Keratinocyte (primary cell): Measurements from ENCODE around the gene SFRP5. TPM values are rescaled to one million over a fixed set of nuclear protein-coding genes. Genes with fewer than 3 reads are reported as not detected.
A peak's percentile ranks its signal among the peaks of the same experiment; 100 is the strongest.

Source experiments
- DNase-seq: peaks from one replicate; pipeline ENCODE4 v3.0.0-alpha.2; 2011; ENCODE audit warnings: low read depth, missing footprints, low spot score
- FAIRE-seq: peaks from 2 replicates; lab custom pipeline; 2011; peaks lifted over from hg19 to GRCh38; lab: Jason Lieb, UNC
- H2AFZ ChIP-seq: 2 replicates; pipeline ENCODE4 v1.6.0; 2012; ENCODE audit warnings: low read length, control low read depth, inconsistent platforms; ENCODE audit not compliant: control insufficient read depth
- H3K27ac ChIP-seq: 2 replicates; pipeline ENCODE4 v1.5.1; 2011; ENCODE audit warnings: low read length; ENCODE audit not compliant: control insufficient read depth, insufficient read depth
- H3K27me3 ChIP-seq: 3 replicates; pipeline ENCODE4 v1.6.0; 2011; ENCODE audit warnings: low read length; ENCODE audit not compliant: control insufficient read depth, insufficient read depth; ENCODE audit errors: extremely low read depth
- H3K36me3 ChIP-seq, 2 experiments: 2 replicates in 1 of 2; 3 replicates in 1 of 2; pipeline ENCODE4 v1.5.1; 2011; ENCODE audit warnings: low read length in 2 of 2, mild to moderate bottlenecking in 1 of 2; ENCODE audit not compliant: control insufficient read depth in 2 of 2, insufficient read depth in 2 of 2; ENCODE audit errors: extremely low read depth in 1 of 2
- H3K4me1 ChIP-seq: 3 replicates; pipeline ENCODE4 v1.5.1; 2011; ENCODE audit warnings: low read length; ENCODE audit not compliant: control insufficient read depth, insufficient read depth; ENCODE audit errors: extremely low read depth
- H3K4me2 ChIP-seq: 3 replicates; pipeline ENCODE4 v1.6.0; 2011; ENCODE audit warnings: low read depth, low read length; ENCODE audit not compliant: control insufficient read depth, insufficient read depth; ENCODE audit errors: extremely low read depth
- H3K4me3 ChIP-seq, 3 experiments: fragments of 200-600 bp in 1 of 3; sonication (generic) in 1 of 3; 2 replicates in 2 of 3; 3 replicates in 1 of 3; pipeline ENCODE4 v1.5.1; 2011 to 2016; ENCODE audit warnings: low read length in 3 of 3, mild to moderate bottlenecking in 3 of 3, control low read depth in 2 of 3, inconsistent platforms in 1 of 3, low read depth in 1 of 3, mixed read lengths in 1 of 3, mixed run types in 1 of 3, moderate library complexity in 1 of 3; ENCODE audit not compliant: control insufficient read depth in 2 of 3, insufficient read depth in 2 of 3; ENCODE audit errors: extremely low read depth in 1 of 3
- H3K79me2 ChIP-seq: 2 replicates; pipeline ENCODE4 v1.6.0; 2012; ENCODE audit warnings: low read length; ENCODE audit not compliant: control insufficient read depth, insufficient read depth
- H3K9ac ChIP-seq: 3 replicates; pipeline ENCODE4 v1.6.0; 2011; ENCODE audit warnings: low read length; ENCODE audit not compliant: control insufficient read depth, insufficient read depth; ENCODE audit errors: extremely low read depth
- H3K9me1 ChIP-seq: 3 replicates; pipeline ENCODE4 v1.6.0; 2011; ENCODE audit warnings: low read length; ENCODE audit not compliant: control insufficient read depth, insufficient read depth; ENCODE audit errors: extremely low read depth
- H3K9me3 ChIP-seq: 2 replicates; pipeline ENCODE4 v1.5.1; 2012; ENCODE audit warnings: low read depth, low read length; ENCODE audit not compliant: control insufficient read depth
- H4K20me1 ChIP-seq: 3 replicates; pipeline ENCODE4 v1.6.0; 2011; ENCODE audit warnings: low read length; ENCODE audit not compliant: control insufficient read depth, insufficient read depth; ENCODE audit errors: extremely low read depth
- CTCF ChIP-seq, 3 experiments: IDR thresholded peaks in 1 of 3; conservative IDR thresholded peaks in 1 of 3; optimal IDR thresholded peaks in 1 of 3; 2 replicates in 2 of 3; 3 replicates in 1 of 3; pipeline versions ENCODE3 to v1.5.1; 2011; ENCODE audit warnings: low read length in 3 of 3, mild to moderate bottlenecking in 3 of 3, moderate library complexity in 2 of 3, control low read depth in 1 of 3, inconsistent platforms in 1 of 3; ENCODE audit not compliant: insufficient read depth in 2 of 3; ENCODE audit errors: extremely low read depth in 1 of 3
- EZH2 ChIP-seq: IDR thresholded peaks from one replicate; pipeline ENCODE4 v1.6.1; 2012; ENCODE audit warnings: inconsistent platforms, mild to moderate bottlenecking, low read length, moderate library complexity
- dilution Hi-C: fragments of 300-500 bp; cut with MboI; formaldehyde crosslinking; loops from one replicate; pipeline ENCODE4 v1.7.0; 2020; ENCODE audit warnings: low sequenced_read_pairs; ENCODE audit not compliant: extremely low pct_ligation_motif_present
- polyA plus RNA-seq, 5 experiments: library from polyadenylated mRNA; depleted of rRNA in 3 of 5; stranded (reverse) in 3 of 5; stranded (forward) in 1 of 5; unstranded in 1 of 5; fragments of >200 nt; gene quantifications; 1 replicate in 1 of 5; 2 replicates in 3 of 5; 3 replicates in 1 of 5; pipeline versions ENCODE4 v1.2.1 to v1.2.3, GENCODE V29; 2011 to 2012; ENCODE audit warnings: missing spikeins in 2 of 5, low read depth in 1 of 5, low replicate concordance in 1 of 5

SFRP5 gene
- polyA plus RNA-seq, 1 donor (not counting 4 experiments of a cell fraction or from before 2014, with no cell fraction given), result not detected

DNA sequence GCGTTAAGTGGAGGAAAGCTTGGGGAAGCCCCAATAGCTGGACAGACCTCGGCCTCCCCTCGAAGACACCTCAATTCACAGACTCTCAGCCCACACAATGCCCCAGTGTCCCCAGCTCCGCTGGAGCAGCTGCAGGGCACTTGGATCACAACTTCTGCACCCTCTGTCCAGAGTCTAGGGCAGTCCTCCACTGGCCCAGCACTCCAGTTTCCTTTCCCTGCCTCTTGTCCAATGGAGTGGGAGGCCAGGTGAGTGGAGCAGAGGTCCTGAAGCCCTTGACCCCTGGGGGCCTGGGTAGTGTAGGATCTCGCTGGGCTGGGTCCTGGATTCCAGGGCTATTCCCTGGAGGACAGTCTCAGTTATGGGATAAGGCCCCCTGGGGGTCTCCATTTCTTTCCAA, 11.9 kb downstream of the SFRP5 start:
- Histone ChIP-seq H3K9ac (no peak overlapping the region), H2AFZ (no peak overlapping the region), H3K27ac (no peak overlapping the region), H3K4me1 (peaks cover 2% of the 10 kb centered on the region), H3K4me2 (no peak overlapping the region), H3K9me3 (no peaks in the 10 kb centered on the region), H3K36me3 (peaks cover 25 to 34% of the 10 kb centered on the region in 2 experiments), H3K27me3 (no peaks in the 10 kb centered on the region), H3K9me1 (no peaks in the 10 kb centered on the region), H3K4me3 (no peak overlapping the region), H4K20me1 (peaks cover 4% of the 10 kb centered on the region), H3K79me2 (no peaks in the 10 kb centered on the region)
- TF ChIP-seq CTCF (optimal IDR thresholded peaks at IDR 0.05 in 1 of 3, IDR thresholded peaks at IDR 0.05 in 1 of 3, conservative IDR thresholded peaks at IDR 0.05 in 1 of 3; ENCODE audit: extremely low read depth in 1 of 3, insufficient read depth in 2 of 3, low read length in 3 of 3), result no peak
- TF ChIP-seq EZH2, result no peak
- no peak for FAIRE-seq
- dilution Hi-C loops, result loop anchor here (25.0 kb wide), 1 partner anchor 102 kb away; no protein-coding TSS in a partner anchor
- DNase-seq, result no peak

DNA sequence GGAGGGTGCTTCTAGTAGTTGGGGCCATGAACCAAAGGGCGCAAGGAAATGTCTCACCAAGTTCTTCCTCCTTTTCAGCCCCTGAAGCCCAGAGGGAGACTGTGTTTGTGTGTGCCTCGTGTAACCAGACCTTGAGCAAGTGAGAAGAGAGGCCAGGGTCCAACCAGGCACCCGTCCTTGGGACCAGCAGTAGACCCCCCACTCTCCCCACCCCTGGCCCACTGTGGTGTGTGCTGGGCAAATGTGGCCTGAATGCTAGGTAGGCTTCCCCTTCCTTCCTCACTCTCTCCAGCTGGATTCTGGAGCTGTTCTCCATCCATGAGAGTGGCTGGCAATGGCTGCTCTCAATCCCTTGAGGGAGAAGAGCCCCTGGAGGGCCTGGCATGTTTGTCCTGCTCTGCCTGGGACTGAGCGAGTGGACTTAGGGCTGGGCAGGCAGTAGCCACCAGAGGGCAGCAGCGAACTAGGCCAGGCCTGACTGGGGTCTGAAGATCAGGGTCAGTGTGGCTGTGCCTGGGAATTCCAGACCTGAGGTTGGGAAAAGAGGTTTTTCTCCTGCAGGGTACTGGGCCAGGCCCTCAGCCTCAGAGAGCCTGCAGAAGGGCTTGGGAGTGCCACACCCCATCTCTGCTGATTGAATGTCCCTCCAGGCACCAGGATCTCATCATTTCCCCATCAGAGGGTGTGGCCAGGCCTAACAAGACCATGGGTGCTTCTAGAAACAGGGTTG, 12.5 kb downstream of the SFRP5 start:
- Histone ChIP-seq H3K9me1 (no peaks in the 10 kb centered on the region), H3K9ac (no peak overlapping the region), H3K4me3 (no peak overlapping the region), H3K9me3 (no peaks in the 10 kb centered on the region), H3K4me2 (no peak overlapping the region), H3K4me1 (peaks cover 2% of the 10 kb centered on the region), H2AFZ (no peak overlapping the region), H3K27ac (no peak overlapping the region), H3K79me2 (no peaks in the 10 kb centered on the region), H3K36me3 (peaks cover 29 to 36% of the 10 kb centered on the region in 2 experiments), H3K27me3 (no peaks in the 10 kb centered on the region), H4K20me1 (peaks cover 4% of the 10 kb centered on the region)
- FAIRE-seq, result no peak
- dilution Hi-C loops, result loop anchor here (25.0 kb wide), 1 partner anchor 103 kb away; no protein-coding TSS in a partner anchor
- peak; percentile 9 for DNase-seq
- TF ChIP-seq EZH2 (no peak), CTCF (optimal IDR thresholded peaks at IDR 0.05 in 1 of 3, IDR thresholded peaks at IDR 0.05 in 1 of 3, conservative IDR thresholded peaks at IDR 0.05 in 1 of 3; ENCODE audit: extremely low read depth in 1 of 3, insufficient read depth in 2 of 3, low read length in 3 of 3) (peak; percentile 88 to 92 (median 90))
